Tibial nerve (tissue), 4 donors: Measurements from ENCODE around the gene DESI1. TPM values are rescaled to one million over a fixed set of nuclear protein-coding genes. Genes with fewer than 3 reads are reported as not detected.
A peak's percentile ranks its signal among the peaks of the same experiment; 100 is the strongest.
"Not testable (repeated sequence)": the region's sequence is repeated elsewhere in the genome, so short reads cannot be mapped to it uniquely, and the experiment has no call there.

Source experiments
- DNase-seq, 2 donors: peaks; one replicate each; pipeline ENCODE4 v3.0.0-alpha.2; 2019; ENCODE audit warnings: low spot score in 2 of 2
- H3K27ac ChIP-seq, 4 donors: fragments of 200-600 bp; sonication (generic) in 3 of 4; one replicate each; pipeline ENCODE4 v1.5.1; 2017 to 2019; ENCODE audit warnings: mild to moderate bottlenecking in 1 of 4
- H3K27me3 ChIP-seq, 2 donors: fragments of 200-600 bp; sonication (generic) in 1 of 2; one replicate each; pipeline versions ENCODE4 v1.5.1 to v1.6.0; 2017 to 2019
- H3K36me3 ChIP-seq, 3 donors: fragments of 200-600 bp; sonication (generic); one replicate each; pipeline ENCODE4 v1.5.1; 2018 to 2019
- H3K4me1 ChIP-seq, 4 donors: fragments of 200-600 bp; sonication (generic) in 3 of 4; one replicate each; pipeline ENCODE4 v1.5.1; 2017 to 2019
- H3K4me3 ChIP-seq, 4 donors: fragments of 200-600 bp; sonication (generic) in 3 of 4; one replicate each; pipeline ENCODE4 v1.5.1; 2017 to 2019; ENCODE audit warnings: mild to moderate bottlenecking in 1 of 4, moderate library complexity in 1 of 4
- H3K9me3 ChIP-seq, 4 donors: fragments of 200-600 bp; sonication (generic) in 3 of 4; one replicate each; pipeline ENCODE4 v1.5.1; 2017 to 2019
- EP300 ChIP-seq, 2 donors: sonication (generic); formaldehyde crosslinking; IDR thresholded peaks; one replicate each; pipeline ENCODE4 v1.6.1; 2017; ENCODE audit warnings: antibody characterized with exemption in 2 of 2, mild to moderate bottlenecking in 1 of 2
- POLR2A ChIP-seq, 2 donors: fragments of 450-650 bp; IDR thresholded peaks; one replicate each; pipeline ENCODE4 v1.6.1; 2017; ENCODE audit warnings: antibody characterized with exemption in 2 of 2, mild to moderate bottlenecking in 2 of 2, moderate library complexity in 2 of 2
- WGBS, 2 donors: methylation state at CpG; one replicate each; pipeline ENCODE4 v1.1.5; 2018; 5-methylcytosine and 5-hydroxymethylcytosine counted together
- total RNA-seq, 4 donors: library from RNA; depleted of rRNA; stranded (reverse); fragments of >200 nt; gene quantifications; one replicate each; pipeline ENCODE4 v1.1.0, GENCODE V29; 2016
- TF ChIP-seq, protein P1 (sequence below), 5 experiments: fragments of 200-600 bp in 3 of 5; fragments of 450-650 bp in 2 of 5; sonication (generic) in 3 of 5; IDR thresholded peaks; one replicate each; pipeline ENCODE4 v1.5.1; 2016 to 2019; ENCODE audit warnings: antibody characterized with exemption in 5 of 5, mild to moderate bottlenecking in 3 of 5, moderate library complexity in 2 of 5

Gene DESI1
- total RNA-seq, 4 donors from 2014 or later, result 16.5 to 24.6 (median 19.2) TPM

DNA sequence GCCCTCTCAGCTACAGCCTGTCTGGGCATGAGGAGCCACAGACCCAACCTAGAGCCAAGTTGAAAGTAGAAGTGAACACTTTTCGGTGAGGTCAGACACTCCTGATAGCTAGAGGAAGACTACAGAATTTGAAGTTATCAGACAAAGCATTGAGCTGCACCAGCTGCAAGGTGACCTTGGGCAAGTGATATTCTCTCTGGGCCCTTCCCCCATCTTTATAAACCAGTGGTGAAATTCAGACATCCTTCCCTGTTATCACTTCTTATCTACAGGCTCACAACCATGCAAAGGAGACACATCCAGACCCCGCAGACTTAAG, 23.2 kb downstream of the DESI1 start:
- Histone ChIP-seq H3K4me3 (no peak overlapping the region), H3K36me3 (peaks cover 0 to 42% (median 0%) of the 10 kb centered on the region in 3 donors), H3K9me3 (no peaks in the 10 kb centered on the region), H3K27me3 (no peaks in the 10 kb centered on the region), H3K27ac (peak overlapping the region in 1 of 4 donors; percentile 51), H3K4me1 (peaks cover 0 to 8% (median 0%) of the 10 kb centered on the region in 4 donors)
- no peak for DNase-seq
- 86 to 97% methylated on average over 2 of the region's 2 CpGs for WGBS, 2 donors
- TF ChIP-seq POLR2A (IDR thresholded peaks at IDR 0.05) (no peak), EP300 (IDR thresholded peaks at IDR 0.05) (no peak)
- TF ChIP-seq, protein P1, sequence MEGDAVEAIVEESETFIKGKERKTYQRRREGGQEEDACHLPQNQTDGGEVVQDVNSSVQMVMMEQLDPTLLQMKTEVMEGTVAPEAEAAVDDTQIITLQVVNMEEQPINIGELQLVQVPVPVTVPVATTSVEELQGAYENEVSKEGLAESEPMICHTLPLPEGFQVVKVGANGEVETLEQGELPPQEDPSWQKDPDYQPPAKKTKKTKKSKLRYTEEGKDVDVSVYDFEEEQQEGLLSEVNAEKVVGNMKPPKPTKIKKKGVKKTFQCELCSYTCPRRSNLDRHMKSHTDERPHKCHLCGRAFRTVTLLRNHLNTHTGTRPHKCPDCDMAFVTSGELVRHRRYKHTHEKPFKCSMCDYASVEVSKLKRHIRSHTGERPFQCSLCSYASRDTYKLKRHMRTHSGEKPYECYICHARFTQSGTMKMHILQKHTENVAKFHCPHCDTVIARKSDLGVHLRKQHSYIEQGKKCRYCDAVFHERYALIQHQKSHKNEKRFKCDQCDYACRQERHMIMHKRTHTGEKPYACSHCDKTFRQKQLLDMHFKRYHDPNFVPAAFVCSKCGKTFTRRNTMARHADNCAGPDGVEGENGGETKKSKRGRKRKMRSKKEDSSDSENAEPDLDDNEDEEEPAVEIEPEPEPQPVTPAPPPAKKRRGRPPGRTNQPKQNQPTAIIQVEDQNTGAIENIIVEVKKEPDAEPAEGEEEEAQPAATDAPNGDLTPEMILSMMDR (IDR thresholded peaks at IDR 0.05), result no peak

DNA sequence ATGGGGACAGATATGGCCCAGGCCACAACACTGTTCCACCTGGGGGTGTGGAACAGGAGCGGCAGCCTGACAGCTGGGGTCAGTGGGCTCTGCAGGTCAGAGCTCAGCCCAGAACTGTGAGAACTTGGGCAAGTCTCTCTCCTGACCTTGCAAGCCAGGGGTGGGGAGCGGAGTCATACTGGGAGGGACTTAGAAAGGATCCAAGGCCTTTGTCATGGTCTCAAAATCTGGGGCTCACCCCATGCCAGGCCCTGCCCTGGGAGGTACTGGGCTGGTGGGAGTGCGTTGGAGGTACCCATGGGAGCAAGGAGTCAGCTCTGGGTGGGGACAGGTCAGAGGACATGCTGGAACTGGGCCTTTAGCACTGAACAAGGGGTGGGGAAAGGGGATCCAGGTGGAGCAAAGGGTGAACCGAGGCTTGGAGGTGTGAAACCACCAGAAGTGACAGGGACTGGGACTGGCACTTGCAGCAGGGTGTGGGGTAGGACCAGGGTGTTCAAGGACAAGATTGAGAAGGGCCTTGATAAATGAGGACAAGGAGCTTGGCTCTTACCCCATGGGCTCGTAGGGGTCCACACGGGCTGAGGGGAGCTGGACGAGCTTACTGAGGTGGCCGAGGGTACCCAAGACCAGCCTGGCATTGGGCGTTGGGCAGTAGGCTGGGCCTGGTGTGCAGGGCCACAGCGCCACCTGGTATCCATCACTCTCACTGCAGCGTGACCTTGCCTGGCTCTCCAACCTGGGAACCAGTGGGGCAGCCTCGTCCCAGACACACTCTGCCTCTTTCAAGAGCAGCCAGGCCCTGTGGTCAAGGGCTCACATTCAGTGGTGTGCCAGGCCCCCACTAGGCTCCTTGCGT, 23.8 kb downstream of the DESI1 start:
- Histone ChIP-seq H3K9me3 (no peaks in the 10 kb centered on the region), H3K36me3 (peaks cover 0 to 36% (median 0%) of the 10 kb centered on the region in 3 donors), H3K4me3 (no peak overlapping the region), H3K27ac (peak overlapping the region in 2 of 4 donors; percentile 14 to 51), H3K27me3 (no peaks in the 10 kb centered on the region), H3K4me1 (peaks cover 0 to 8% (median 0%) of the 10 kb centered on the region in 4 donors)
- TF ChIP-seq, protein P1 (IDR thresholded peaks at IDR 0.05), result peak; percentile 64 to 84 (median 66)
- TF ChIP-seq EP300 (IDR thresholded peaks at IDR 0.05), result no peak
- DNase-seq, result peak in 1 of 2 donors; percentile 40
- 43 to 51% methylated on average over 13 of the region's 13 CpGs for WGBS, 2 donors

DNA sequence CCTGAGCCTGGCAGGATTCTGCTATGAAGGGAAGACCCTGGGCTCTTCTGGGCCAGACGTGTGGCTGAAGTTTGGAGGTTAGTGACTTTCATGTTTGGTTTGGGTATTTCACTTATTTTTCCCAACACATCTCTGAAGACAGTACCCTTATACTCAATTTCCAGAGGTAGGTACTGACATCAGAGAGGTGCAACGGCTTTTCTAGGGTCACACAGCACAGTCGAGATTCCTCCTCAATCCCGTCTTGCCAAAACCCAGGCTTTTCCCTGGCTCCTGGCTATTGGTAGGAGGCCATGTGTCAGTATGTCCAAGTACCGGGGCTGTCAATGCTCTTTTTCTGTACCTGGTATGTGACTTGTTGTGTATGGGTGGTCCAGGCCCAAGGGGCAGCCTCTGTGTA, 25.1 kb downstream of the DESI1 start:
- TF ChIP-seq POLR2A (IDR thresholded peaks at IDR 0.05), result no peak
- TF ChIP-seq, protein P1 (IDR thresholded peaks at IDR 0.05), result no peak
- TF ChIP-seq EP300 (IDR thresholded peaks at IDR 0.05), result no peak
- Histone ChIP-seq H3K4me1 (peaks cover 0 to 8% (median 0%) of the 10 kb centered on the region in 4 donors), H3K27ac (no peak overlapping the region), H3K27me3 (no peaks in the 10 kb centered on the region), H3K36me3 (peaks cover 0 to 23% (median 0%) of the 10 kb centered on the region in 3 donors), H3K9me3 (no peaks in the 10 kb centered on the region), H3K4me3 (no peak overlapping the region)
- no peak for DNase-seq
- 82 to 86% methylated on average over 5 of the region's 5 CpGs for WGBS, 2 donors

DNA sequence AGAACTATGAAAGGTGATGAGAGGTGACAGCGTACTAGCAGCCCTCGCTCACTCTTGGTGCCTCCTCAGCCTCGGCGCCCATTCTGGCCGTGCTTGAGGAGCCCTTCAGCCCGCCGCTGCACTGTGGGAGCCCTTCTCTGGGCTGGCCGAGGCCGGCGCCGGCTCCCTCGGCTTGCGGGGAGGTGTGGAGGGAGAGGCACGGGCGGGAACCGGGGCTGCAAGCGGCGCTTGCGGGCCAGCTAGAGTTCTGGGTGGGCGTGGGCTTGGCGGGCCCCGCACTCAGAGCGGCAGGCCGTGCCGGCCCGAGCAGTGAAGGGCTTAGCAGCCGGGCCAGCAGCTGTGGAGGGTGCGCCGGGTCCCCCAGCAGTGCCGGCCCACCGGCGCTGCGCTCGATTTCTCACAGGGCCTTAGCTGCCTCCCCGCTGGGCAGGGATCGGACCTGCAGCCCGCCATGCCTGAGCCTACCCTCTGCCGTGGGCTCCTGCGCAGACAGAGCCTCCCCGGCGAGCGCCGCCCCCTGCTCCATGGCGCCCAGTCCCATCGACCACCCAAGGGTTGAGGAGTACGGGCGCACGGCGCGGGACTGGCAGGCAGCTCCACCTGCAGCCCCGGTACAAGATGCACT, 27.4 kb downstream of the DESI1 start:
- not testable (repeated sequence) for H3K27me3 ChIP-seq, H3K4me3 ChIP-seq, H3K36me3 ChIP-seq, DNase-seq, H3K9me3 ChIP-seq, H3K27ac ChIP-seq
- H3K4me1 ChIP-seq, result peaks cover 0 to 14% (median 5%) of the 10 kb centered on the region in 4 donors
- 94 to 98% methylated on average over 20 to 26 of the region's 51 CpGs for WGBS, 2 donors

DNA sequence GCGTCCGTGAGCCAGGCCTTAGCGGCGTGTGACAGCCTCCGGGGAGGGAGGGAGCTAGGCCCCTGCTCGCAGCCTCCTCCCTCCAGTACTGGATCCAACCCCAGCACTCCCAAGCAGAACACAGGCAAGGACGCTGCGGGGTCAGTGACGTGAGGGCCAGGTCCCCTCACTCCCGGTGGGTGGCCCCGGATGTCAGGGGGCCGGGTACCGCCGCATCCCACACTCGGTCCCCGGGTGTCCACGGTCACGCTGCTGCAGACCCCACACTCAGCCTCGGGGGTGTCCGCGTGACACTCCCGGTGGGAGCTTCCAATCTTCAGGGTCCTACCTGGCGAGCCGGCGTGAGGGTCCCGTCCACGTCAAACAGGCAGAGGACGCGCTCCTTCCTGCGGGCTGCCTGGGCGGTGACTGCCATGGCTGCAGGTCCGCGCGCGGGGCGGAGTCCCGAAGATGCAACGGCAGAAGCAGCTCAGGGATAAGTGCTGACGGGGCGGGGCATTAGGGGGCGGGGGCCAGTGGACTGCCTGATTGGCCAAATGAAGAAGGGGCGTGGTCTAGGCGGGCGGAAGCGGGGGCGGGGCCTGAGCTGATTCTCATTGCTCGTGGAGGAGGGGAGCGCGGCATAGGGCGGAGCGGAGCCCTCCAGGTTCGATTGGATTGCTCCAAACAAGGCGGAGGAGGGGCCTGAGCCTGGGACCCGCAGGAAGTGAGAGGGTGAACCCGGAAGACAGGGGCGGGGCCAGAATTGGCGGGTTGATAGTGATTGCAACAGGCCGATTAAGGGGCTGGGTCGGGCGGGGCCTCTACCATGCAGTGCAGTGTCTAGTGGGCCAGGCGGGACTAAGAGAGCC, 31.2 kb downstream of the DESI1 start, which contains the start of gene PMM1:
PMM1 (minus strand) TSS at position 450 of the 851 bp plus-strand sequence; CDS start at position 415, 35 bp downstream.
- TF ChIP-seq, protein P1 (IDR thresholded peaks at IDR 0.05), result peak in 1 of 5 experiments; percentile 25
- TF ChIP-seq POLR2A (IDR thresholded peaks at IDR 0.05) (peak; percentile 74 to 88), EP300 (IDR thresholded peaks at IDR 0.05) (peak; percentile 76 to 97)
- H3K9me3 ChIP-seq, result no peaks in the 10 kb centered on the region
- DNase-seq, result peak; percentile 100
- H3K36me3 ChIP-seq, result peaks cover 0 to 15% (median 0%) of the 10 kb centered on the region in 3 donors
- peaks cover 0 to 18% (median 15%) of the 10 kb centered on the region in 4 donors for H3K4me1 ChIP-seq
- WGBS, 2 donors, result 0 to 1% methylated on average over 31 to 32 of the region's 61 CpGs
- no peaks in the 10 kb centered on the region for H3K27me3 ChIP-seq
- H3K27ac ChIP-seq, result peak within 1 kb of the TSS; percentile 59 to 91 (median 86)
- peak within 1 kb of the TSS; percentile 65 to 92 (median 78) for H3K4me3 ChIP-seq
